Naive B cell (primary cell): ENCODE data around the gene TMEM150B. TPM values are rescaled to one million over a fixed set of nuclear protein-coding genes. Genes with fewer than 3 reads are reported as not detected.

Experiments
- ATAC-seq, 2 donors: fragments of 150-1000 bp; cut with Tn5 transposase; 2 replicates each; pipeline ENCODE4 v1.10.0; 2021; ENCODE audit warnings: low read depth in 2 of 2, mild to moderate bottlenecking in 2 of 2, moderate library complexity in 2 of 2
- DNase-seq: peaks from one replicate; pipeline ENCODE4 v3.0.0; 2022
- H3K27ac Mint-ChIP-seq, 6 donors: one replicate each; pipeline ENCODE4 v1.8.0; 2020 to 2022; ENCODE audit warnings: mild to moderate bottlenecking in 6 of 6, mixed read lengths in 6 of 6, moderate library complexity in 5 of 6, inconsistent platforms in 2 of 6
- H3K27me3 Mint-ChIP-seq, 3 donors: one replicate each; pipeline ENCODE4 v1.8.0; 2021 to 2022; ENCODE audit warnings: mixed read lengths in 3 of 3, mild to moderate bottlenecking in 1 of 3
- H3K36me3 Mint-ChIP-seq, 2 donors: one replicate each; pipeline ENCODE4 v1.8.0; 2020 to 2022; ENCODE audit warnings: mixed read lengths in 2 of 2, inconsistent platforms in 1 of 2, mild to moderate bottlenecking in 1 of 2
- H3K4me1 Mint-ChIP-seq, 3 donors: one replicate each; pipeline ENCODE4 v1.8.0; 2020 to 2022; ENCODE audit warnings: mixed read lengths in 3 of 3, inconsistent platforms in 1 of 3, mild to moderate bottlenecking in 1 of 3, moderate library complexity in 1 of 3
- H3K4me3 Mint-ChIP-seq, 8 donors: one replicate each; pipeline ENCODE4 v1.8.0; 2020 to 2022; ENCODE audit warnings: mild to moderate bottlenecking in 8 of 8, mixed read lengths in 8 of 8, moderate library complexity in 8 of 8, inconsistent platforms in 2 of 8
- H3K9me3 Mint-ChIP-seq, 7 donors: one replicate each; pipeline ENCODE4 v1.8.0; 2020 to 2022; ENCODE audit warnings: mixed read lengths in 7 of 7, mild to moderate bottlenecking in 5 of 7, inconsistent platforms in 2 of 7, moderate library complexity in 1 of 7
- polyA plus RNA-seq, 6 donors: library from polyadenylated mRNA; unstranded; fragments of 300-500 nt; fragmentation: Illumina TruSeq; gene quantifications; one replicate each; pipeline ENCODE4 v1.2.3, GENCODE V29; 2021; ENCODE audit warnings: low read depth in 6 of 6

Gene TMEM150B
- polyA plus RNA-seq, 6 donors from 2014 or later: not detected

DNA sequence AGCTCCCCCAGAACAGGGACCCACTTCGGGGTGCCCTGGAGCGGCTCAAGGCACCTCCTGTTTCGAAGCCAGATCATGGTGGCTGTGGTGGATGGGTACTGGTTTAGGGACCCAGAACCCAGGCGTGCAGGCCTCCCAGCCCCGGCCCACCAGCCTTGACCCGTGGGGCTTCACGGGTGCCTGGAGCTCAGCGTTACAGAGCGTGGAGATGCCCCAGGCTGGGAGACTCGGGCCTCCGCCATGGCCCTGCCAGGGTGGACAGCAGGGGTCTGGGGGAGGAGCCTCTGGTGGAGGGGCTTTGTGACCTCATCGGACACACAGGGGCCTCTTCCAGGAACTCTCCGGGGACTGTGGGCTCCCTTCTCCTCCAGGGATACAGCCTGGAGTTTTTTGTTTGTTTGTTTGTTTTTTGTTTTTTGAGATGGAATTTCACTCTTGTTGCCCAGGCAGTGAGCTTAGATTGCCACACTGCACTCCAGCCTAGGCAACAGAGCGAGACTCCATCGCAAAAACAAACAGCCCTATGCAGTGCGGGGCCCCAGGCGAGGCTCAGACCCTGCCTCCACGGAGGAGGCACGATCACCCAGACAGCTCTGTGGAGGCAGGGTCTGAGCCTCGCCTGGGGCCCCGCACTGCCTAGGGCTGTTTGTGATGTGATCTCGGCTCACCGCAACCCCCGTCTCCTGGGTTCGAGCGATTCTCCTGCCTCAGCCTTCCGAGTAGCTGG, 38.0 kb upstream of the TMEM150B start, which contains the start of gene GARIN5B:
Gene GARIN5B, minus strand, starts transcription at position 271 of the 727 bp plus-strand sequence. Its CDS starts 194 bp downstream, at position 77.
- ATAC-seq (no peak), DNase-seq (no peak)
- Mint-ChIP-seq H3K4me3 (no peak within 1 kb of the TSS), H3K27me3 (peaks cover 7 to 46% (median 13%) of the 10 kb centered on the region in 3 donors), H3K27ac (peak within 1 kb of the TSS in 1 of 6 donors; percentile 30), H3K9me3 (no peaks in the 10 kb centered on the region), H3K4me1 (no peaks in the 10 kb centered on the region), H3K36me3 (no peaks in the 10 kb centered on the region)

DNA sequence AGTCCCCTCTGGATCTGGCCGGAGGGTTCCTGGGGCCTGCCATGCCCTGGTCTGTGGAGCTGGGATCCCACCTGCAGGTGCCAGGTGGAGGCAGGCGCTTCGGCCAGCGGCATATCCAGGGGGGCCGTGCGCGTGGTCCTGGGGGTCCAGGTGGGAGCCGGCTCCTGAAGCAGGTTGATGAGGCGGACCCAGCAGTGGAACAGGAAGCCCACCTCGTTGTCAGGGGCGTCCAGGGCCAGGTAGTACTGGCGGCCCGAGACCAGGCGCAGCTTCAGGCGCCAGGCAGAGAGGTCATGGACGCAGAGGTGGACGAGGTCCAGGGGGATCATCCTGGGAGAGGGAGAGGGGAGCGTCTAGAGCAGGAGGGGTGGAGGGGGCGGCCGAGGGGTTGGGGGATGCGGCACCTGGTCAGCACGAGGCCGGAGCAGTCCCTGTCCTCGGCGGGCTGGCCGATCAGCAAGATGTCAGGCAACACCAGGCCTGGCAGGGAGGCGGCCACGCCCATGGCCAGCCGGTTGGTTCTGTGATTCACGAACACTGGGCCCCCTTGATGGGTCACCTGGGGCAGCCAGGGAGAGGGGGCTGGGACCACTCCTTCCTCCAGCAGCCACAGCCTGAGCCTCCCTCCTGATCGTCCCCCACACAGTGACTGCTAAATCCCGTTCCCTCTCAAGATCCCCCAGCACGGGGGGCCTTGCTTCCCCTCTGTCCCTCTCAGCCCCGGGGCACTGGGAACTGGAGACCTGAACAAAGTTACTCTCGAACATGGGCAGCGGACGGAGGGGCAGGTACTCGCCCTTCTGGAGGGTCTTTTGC, 37.2 kb upstream of the TMEM150B start:
- ATAC-seq: no peak
- Mint-ChIP-seq H3K4me1 (peaks cover 0 to under 1% (median 0%) of the 10 kb centered on the region in 3 donors), H3K4me3 (no peak overlapping the region), H3K27me3 (peaks cover 8 to 46% (median 20%) of the 10 kb centered on the region in 3 donors), H3K27ac (no peak overlapping the region), H3K36me3 (no peaks in the 10 kb centered on the region), H3K9me3 (no peaks in the 10 kb centered on the region)
- DNase-seq: no peak

DNA sequence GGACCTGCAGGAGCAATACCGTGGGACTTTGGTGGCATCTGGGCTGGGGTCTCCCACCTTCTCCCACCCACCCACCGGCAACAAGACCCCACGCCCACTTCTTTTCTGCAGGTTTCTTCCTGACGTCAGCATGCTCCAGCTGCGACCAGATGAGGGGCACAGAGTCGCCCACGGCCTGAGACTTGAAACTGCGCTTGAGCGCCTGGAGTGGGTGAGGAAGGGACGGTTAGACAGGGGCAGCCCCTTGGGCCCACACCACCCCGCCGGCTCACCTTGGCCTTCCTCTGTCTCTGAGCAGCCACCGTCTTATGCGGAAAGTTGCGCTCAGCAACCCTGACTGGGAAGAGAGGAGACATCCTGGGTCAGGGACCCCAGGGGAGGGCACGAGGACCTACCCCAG, 35.8 kb upstream of the TMEM150B start:
- Mint-ChIP-seq H3K9me3 (no peaks in the 10 kb centered on the region), H3K27ac (no peak overlapping the region), H3K4me1 (peaks cover 0 to 4% (median 0%) of the 10 kb centered on the region in 3 donors), H3K27me3 (peaks cover 9 to 45% (median 18%) of the 10 kb centered on the region in 3 donors), H3K36me3 (no peaks in the 10 kb centered on the region), H3K4me3 (no peak overlapping the region)
- ATAC-seq (no peak), DNase-seq (no peak)

DNA sequence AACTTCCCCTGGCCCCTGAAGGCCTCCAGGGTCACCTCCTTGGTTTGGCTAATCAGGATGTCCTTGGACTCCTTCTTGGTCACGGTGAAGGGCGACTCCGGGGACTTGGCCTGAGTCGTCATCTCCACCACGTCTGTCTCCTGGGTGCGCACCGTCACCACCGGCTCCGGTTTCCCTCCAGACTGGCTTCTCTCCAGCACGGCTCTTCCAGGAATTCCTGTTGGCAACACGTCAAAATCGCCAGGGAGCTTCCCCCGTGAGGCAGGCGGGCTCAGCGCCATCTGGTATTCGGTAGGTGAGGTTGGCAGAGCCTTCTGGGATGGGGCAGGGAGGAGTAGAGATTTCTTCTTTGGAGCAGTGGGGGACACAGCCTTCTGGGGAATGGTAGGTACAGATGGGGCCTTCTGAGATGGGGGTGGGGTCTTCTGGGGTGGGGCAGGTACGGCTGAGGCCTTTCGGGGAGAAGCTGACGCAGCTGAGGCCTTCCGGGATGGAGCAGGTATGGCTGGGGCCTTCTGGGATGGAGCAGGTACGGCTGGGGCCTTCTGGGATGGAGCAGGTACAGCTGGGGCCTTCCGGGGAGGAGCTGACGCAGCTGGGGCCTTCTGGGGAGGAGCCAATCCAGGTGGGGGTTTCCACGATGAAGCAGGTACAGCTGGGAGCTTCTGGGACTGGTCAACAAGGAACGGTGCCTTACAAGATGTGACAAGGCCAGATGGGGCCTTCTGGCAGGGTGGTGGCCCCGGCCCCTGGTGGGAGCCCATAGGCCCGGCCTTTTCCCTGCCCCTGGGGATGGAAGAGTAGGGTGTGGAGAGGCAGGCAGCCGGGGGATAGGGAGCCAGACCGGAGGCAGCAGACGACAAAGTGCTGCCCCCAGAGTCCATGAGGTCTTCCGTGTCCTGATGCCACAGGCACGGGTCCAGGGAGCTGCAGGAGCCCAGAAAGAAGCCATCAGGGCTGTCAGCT, 34.1 kb upstream of the TMEM150B start:
- ATAC-seq: no peak
- Mint-ChIP-seq H3K27me3 (peaks cover 12 to 47% (median 23%) of the 10 kb centered on the region in 3 donors), H3K9me3 (peaks cover 0 to 2% (median 0%) of the 10 kb centered on the region in 7 donors), H3K27ac (no peak overlapping the region), H3K4me3 (peak overlapping the region in 1 of 8 donors; percentile 22), H3K36me3 (no peaks in the 10 kb centered on the region), H3K4me1 (peaks cover 0 to 9% (median 4%) of the 10 kb centered on the region in 3 donors)
- no peak for DNase-seq

DNA sequence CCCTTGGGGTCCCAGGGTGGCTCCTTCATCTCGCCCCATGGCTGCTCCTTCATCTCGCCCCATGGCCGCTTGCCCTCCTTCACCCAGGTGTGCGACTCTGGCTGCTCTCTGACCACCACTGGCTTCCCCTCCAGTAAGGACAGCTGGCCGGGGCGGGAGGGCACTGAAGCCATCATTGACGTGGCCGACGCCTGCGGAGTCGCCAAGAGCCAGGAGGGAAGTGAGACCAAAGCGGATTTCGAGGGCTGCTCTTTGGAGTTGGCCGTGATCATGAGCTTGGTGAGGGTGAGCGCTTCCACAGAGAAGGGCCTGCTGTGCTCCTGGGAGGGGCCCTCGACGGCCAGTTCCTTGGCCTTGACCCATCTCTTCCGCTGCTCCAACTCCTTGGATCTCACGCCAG, 33.4 kb upstream of the TMEM150B start:
- no peak for ATAC-seq
- Mint-ChIP-seq H3K4me1 (peaks cover 3 to 12% (median 9%) of the 10 kb centered on the region in 3 donors), H3K27me3 (peaks cover 14 to 49% (median 23%) of the 10 kb centered on the region in 3 donors), H3K4me3 (no peak overlapping the region), H3K9me3 (peaks cover 0 to 2% (median 0%) of the 10 kb centered on the region in 7 donors), H3K36me3 (no peaks in the 10 kb centered on the region), H3K27ac (no peak overlapping the region)
- no peak for DNase-seq

DNA sequence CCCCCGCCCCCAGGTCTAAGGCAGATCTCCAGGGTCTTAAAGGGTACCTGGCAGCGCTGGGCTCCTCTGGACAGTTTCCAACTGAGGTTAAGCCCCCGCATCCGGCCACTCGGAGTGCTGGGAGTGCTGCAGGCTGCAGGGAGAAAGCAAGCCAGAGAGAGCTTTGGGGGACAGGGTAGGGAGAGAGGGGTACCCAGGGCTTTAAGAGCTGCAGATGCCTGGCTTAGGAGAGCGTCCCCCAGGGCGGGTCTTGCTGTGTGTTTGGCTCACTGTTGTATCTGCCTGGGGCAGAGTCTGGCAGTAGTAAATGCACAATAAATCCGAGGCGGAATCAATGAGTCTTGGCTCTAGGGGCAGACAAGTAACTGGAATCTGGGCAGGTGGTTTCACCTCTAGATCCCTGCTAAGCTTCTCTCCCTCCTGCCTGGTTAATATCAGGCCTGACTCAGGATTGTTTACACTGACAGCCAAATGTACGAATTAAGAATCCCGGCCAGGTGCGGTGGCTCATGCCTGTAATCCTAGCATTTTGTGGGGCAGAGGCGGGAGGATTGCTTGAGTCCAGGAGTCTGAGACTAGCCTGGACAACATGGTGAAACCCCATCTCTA, 30.2 kb upstream of the TMEM150B start:
- Mint-ChIP-seq H3K36me3 (peaks cover 0 to 9% of the 10 kb centered on the region in 2 donors), H3K9me3 (peaks cover 0 to 2% (median 0%) of the 10 kb centered on the region in 7 donors), H3K27ac (no peak overlapping the region), H3K27me3 (peaks cover 40 to 74% (median 54%) of the 10 kb centered on the region in 3 donors), H3K4me1 (peaks cover 15 to 28% (median 20%) of the 10 kb centered on the region in 3 donors), H3K4me3 (peak overlapping the region in 6 of 8 donors; percentile 7 to 73 (median 36))
- ATAC-seq: no peak
- no peak for DNase-seq

DNA sequence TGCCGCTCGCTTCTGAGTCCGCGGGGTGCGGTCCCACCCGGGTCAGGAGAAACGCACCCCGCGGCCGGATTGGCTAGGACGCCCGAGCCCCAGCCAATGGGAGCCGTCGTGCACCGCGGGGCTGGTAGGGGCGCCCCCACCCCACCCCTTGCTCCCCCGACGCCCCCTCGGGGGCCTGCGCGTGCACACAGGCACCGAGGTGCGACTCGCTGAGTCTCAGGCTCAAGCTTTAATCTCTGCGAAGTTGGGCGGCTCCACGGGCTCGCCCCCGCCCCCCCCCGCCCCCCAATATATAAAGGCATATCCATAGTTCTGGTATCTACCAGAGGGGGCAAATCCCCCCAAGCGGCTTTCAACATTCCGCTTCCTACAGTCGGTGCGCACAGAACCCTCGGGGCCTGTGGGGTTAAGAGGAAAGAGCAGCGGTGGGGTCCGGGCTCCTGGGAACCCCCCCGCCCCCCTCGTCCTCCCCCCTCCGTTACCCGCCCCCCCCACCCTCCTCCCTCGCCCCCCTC, 29.6 kb upstream of the TMEM150B start, which contains the start of gene COX6B2:
Gene COX6B2, minus strand, starts transcription at position 22 of the 515 bp plus-strand sequence. CDS start 198 bp downstream, outside the sequence.
- H3K27ac Mint-ChIP-seq: peak within 1 kb of the TSS in 2 of 6 donors; percentile 21 to 84
- peaks cover 0 to 2% (median 0%) of the 10 kb centered on the region in 7 donors for H3K9me3 Mint-ChIP-seq
- peaks cover 0 to 9% of the 10 kb centered on the region in 2 donors for H3K36me3 Mint-ChIP-seq
- peaks cover 40 to 75% (median 56%) of the 10 kb centered on the region in 3 donors for H3K27me3 Mint-ChIP-seq
- DNase-seq (no peak), ATAC-seq (no peak)
- peak within 1 kb of the TSS; percentile 72 to 89 (median 79) for H3K4me3 Mint-ChIP-seq
- H3K4me1 Mint-ChIP-seq: peaks cover 15 to 28% (median 20%) of the 10 kb centered on the region in 3 donors

DNA sequence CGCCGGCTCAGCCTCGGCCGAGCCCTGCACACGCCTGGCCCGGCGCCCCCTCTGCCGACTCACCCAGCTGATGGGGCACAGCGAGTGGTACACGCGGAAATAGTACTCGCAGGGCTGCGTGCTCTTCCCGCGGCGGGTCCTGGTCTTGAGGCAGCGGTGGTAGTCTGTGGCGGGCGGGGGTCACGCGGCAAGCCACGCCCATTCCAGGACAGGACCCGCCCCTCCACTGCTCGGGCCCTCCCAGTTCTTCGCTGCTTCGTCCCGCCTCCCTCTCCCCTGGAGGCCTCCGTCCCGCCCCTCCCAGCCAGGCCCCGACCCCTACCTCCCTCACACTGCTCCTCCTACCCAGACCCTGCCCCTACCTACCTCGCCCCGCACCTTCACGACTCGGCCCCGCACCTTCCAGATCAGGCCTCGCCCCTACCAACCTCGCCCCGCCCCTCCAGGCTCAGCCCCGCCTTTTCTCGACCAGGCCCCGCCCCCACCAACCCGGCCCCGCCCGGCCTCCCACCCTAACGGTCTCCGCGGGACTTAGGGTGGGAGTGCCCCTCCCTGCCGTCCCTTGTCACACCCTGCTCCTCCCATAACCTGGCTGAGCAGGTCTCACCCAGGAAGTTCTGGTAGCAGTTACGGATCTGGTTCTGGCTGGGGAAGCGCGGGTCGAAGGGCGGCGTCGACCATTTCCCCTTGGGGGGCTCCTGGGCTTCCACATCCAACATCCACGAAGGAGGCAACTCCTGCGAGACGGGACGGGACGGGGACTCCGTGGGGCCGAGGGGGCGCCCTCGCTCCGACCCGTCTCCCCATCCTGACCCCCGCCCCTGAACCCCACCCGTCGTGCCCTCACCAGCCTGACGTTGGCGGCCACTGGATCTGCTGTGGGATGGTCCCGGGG, 28.9 kb upstream of the TMEM150B start:
- Mint-ChIP-seq H3K27me3 (peaks cover 40 to 75% (median 56%) of the 10 kb centered on the region in 3 donors), H3K4me1 (peaks cover 15 to 28% (median 20%) of the 10 kb centered on the region in 3 donors), H3K4me3 (peak overlapping the region; percentile 72 to 89 (median 79)), H3K27ac (peak overlapping the region in 1 of 6 donors; percentile 84), H3K36me3 (peaks cover 0 to 9% of the 10 kb centered on the region in 2 donors), H3K9me3 (peaks cover 0 to 2% (median 0%) of the 10 kb centered on the region in 7 donors)
- ATAC-seq (peak; percentile 71), DNase-seq (peak; percentile 51)

DNA sequence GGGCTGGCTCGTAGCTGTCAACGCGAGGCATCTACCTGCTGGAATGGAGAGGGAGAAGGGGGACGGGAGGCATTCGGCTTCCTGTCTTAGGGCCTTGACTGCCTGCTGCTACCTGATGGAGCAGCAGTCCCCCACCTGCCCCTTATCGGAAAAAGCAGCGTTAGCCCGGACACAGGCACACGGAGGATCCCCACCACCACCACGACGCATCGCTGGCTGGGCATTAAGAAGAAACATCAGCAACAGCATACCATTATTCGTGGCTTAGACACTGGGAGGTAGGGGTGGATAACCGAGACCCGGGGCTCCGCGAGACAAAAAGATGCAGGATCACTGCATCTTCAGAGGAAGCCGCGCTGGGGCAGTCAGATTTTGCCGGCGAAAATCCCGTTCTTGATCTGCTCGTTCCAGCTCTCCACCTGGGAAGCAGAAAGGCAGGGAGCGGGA, 28.2 kb upstream of the TMEM150B start:
- H3K4me1 Mint-ChIP-seq: peaks cover 15 to 28% (median 20%) of the 10 kb centered on the region in 3 donors
- H3K27me3 Mint-ChIP-seq: peaks cover 40 to 71% (median 56%) of the 10 kb centered on the region in 3 donors
- no peak for ATAC-seq
- H3K36me3 Mint-ChIP-seq: peaks cover 0 to 9% of the 10 kb centered on the region in 2 donors
- DNase-seq: no peak
- H3K9me3 Mint-ChIP-seq: peaks cover 0 to 2% (median 0%) of the 10 kb centered on the region in 7 donors
- peak overlapping the region; percentile 72 to 89 (median 79) for H3K4me3 Mint-ChIP-seq
- peak overlapping the region in 1 of 6 donors; percentile 21 for H3K27ac Mint-ChIP-seq

DNA sequence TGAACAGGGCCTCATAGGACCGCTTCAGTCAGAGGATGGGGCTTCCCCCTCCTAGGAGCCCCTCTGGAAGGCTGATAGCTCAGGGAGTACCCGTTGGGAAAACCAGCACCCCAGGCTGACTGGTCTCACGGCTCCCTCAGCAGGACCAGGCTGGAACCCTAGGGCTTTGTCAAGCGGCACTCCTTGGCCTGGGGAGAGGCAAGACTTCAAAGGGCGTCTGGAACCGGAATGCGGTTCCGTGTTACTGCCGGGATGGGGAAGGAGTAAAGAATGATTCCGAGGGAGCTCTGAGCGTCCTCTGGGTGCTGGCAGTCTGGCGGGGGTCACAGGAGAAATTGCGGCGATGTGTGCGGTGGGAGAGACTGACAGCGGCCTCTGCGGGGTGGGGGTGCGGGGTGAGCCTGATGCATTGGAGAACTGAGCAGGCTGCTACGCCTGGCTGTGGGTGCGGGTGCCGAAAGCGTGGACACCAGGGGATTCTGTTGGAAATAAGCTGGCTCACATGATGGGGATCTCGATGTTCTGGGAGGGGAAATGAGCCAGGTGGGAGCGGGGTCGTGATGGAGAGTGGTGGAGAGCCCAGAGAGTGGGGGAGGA, 27.5 kb upstream of the TMEM150B start:
- Mint-ChIP-seq H3K27ac (peak overlapping the region in 1 of 6 donors; percentile 95), H3K27me3 (peaks cover 40 to 64% (median 48%) of the 10 kb centered on the region in 3 donors), H3K4me3 (peak overlapping the region in 6 of 8 donors; percentile 61 to 86 (median 72))

More for the DNA sequence above, 27.5 kb upstream of the TMEM150B start:
- H3K36me3 Mint-ChIP-seq: peaks cover 0 to 9% of the 10 kb centered on the region in 2 donors
- peaks cover 0 to 2% (median 0%) of the 10 kb centered on the region in 7 donors for H3K9me3 Mint-ChIP-seq
- no peak for ATAC-seq
- no peak for DNase-seq
- H3K4me1 Mint-ChIP-seq: peaks cover 15 to 28% (median 20%) of the 10 kb centered on the region in 3 donors
